Measurements from ENCODE around the gene AP2B1.

DNA sequence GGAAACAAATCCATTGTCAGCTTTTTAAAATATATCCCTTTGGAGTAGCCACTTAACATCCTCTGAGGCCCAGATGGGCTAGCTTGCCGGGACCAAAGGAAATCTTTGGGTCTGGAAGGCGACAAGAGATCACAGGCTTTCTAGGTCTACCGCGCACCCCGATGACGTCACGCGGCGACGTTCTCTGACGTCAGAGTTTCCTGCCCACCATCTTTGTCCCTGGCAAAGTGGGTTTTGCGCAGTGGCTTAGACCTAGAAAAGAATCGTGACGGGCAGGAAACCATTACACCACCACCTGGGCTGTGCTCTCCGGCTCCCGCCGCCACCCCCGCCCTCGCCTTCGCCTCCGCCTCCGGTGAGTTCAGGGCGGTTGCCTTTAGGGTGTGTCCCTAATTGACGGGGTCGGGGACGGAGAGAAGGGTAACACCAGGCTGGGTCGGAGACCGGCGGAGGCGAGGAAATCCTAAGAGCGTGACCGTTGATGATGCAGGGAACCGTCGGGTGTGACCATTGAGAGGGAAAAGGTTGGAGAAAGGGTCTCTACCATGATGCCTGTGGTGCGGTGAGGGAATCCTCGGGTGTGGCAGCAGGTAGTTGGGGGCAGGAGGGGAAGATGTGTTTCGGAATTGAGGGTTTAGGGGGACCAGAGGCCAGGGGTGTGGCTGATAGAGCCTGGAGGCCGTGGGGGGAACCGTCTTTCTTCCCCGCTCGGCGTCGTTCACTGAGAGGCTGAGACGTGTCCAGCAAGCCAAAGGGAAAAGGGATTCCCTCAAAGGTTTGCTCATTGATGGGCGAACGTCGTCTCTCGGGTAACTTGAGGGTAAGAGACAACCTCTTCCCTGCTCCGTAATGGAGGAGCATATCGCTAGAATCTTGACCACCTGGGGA, at the start of gene AP2B1:
- TF ChIP-seq, protein P1, sequence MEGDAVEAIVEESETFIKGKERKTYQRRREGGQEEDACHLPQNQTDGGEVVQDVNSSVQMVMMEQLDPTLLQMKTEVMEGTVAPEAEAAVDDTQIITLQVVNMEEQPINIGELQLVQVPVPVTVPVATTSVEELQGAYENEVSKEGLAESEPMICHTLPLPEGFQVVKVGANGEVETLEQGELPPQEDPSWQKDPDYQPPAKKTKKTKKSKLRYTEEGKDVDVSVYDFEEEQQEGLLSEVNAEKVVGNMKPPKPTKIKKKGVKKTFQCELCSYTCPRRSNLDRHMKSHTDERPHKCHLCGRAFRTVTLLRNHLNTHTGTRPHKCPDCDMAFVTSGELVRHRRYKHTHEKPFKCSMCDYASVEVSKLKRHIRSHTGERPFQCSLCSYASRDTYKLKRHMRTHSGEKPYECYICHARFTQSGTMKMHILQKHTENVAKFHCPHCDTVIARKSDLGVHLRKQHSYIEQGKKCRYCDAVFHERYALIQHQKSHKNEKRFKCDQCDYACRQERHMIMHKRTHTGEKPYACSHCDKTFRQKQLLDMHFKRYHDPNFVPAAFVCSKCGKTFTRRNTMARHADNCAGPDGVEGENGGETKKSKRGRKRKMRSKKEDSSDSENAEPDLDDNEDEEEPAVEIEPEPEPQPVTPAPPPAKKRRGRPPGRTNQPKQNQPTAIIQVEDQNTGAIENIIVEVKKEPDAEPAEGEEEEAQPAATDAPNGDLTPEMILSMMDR (IDR thresholded peaks at IDR 0.05; ENCODE audit: low read depth, low read length, poor library complexity, severe bottlenecking) = no peak
- no peak for TF ChIP-seq EZH2phosphoT487 (IDR thresholded peaks at IDR 0.05; ENCODE audit: borderline replicate concordance, low read length)

All from DOHH2 (cell line).